ENCODE measurements around the gene FXYD4.
"Not testable (repeated sequence)": the region's sequence is repeated elsewhere in the genome, so short reads cannot be mapped to it uniquely, and the experiment has no call there.

FXYD4 gene

GRCh38 chr10:43375401-43376020 is 4.1 kb downstream of the FXYD4 start:
- no peak for DNase-seq (ENCODE audit: low read depth in 2 of 2)

DNA sequence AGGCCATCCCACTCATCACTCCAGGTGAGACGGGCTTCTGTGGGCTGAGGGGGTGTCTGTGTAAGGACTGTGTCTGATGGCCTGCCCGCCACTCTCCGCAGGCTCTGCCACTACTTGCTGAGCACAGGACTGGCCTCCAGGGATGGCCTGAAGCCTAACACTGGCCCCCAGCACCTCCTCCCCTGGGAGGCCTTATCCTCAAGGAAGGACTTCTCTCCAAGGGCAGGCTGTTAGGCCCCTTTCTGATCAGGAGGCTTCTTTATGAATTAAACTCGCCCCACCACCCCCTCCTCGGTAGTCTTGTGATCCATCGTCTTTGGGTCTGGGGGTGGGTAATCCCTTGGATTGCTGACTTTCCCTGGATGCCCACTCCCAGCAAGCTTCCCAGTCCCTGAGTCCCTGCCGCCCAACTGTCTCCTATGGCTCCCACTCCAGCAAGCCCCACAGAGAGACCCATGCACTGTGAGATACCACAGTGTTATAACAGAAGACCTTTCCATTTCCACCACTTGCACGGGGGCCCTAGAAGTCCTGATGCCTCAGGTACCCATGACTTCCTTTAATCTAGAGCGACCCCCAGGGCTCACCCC is 4.7 kb downstream of the FXYD4 start:
- no peak for DNase-seq (ENCODE audit: low read depth in 2 of 2)

DNA sequence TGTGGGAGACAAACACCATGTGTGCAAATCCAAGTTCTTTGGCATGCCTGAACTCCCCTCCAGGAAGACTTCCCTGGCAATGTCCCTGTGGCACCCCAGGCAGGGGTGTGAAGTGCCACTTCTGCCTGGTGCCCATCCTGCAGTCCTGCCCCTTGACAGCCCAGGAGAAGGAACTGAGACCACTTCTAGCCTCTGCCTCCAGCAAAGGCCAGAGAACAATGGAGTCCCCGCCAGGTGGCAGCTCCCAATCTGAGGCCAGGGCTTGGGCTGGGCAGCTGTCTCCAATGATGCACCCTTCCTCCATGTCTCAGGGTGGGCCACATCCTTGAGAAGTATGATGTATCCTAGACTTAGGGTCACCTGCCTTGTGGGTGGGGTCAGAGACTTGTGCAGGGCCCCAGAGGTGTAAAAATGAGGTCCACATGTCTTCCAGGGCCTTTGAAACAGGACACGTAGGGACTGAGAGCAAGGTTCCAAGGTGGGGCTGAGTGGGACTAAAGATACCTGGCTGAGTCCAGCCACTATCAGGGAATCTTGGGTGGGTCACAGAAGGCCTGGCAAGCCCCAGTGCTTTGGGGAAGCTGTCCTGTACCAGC is 5.5 kb downstream of the FXYD4 start:
- no peak for DNase-seq (ENCODE audit: low read depth in 2 of 2)

GRCh38 chr10:43377424-43377883 is 6.0 kb downstream of the FXYD4 start:
- DNase-seq (ENCODE audit: low read depth in 2 of 2) = no peak

DNA sequence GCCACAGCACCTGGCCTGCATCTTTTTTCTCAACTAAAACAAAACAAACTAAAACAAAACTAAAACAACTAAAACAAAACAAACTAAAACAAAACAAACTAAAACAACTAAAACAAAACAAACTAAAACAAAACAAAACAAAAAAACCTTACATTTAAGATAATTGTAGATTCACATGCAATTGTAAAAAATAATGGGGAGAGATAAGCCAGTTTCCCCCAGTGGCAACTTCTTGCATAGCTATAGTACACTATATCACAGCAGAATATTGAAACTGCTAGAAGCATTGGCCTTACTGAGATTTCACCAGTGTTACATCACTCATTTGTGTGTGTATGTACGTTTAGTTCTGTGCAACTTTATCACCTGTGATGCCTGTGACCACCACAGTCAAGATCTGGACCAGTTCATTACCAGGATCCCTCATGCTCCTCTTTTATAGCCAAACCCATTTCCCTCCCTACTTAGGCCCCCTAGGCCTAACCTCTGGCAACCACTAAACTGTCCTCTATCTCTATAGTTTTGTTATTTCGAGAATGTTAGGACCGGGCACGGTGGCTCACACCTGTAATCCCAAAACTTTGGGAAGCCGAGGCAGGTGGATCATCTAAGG is 9.3 kb downstream of the FXYD4 start:
- no peak for DNase-seq (ENCODE audit: low read depth in 2 of 2)

- DNase-seq (ENCODE audit: low read depth in 2 of 2) = no peak
Measured at GRCh38 chr10:43383204-43383971, 12.0 kb downstream of the FXYD4 start.

DNA sequence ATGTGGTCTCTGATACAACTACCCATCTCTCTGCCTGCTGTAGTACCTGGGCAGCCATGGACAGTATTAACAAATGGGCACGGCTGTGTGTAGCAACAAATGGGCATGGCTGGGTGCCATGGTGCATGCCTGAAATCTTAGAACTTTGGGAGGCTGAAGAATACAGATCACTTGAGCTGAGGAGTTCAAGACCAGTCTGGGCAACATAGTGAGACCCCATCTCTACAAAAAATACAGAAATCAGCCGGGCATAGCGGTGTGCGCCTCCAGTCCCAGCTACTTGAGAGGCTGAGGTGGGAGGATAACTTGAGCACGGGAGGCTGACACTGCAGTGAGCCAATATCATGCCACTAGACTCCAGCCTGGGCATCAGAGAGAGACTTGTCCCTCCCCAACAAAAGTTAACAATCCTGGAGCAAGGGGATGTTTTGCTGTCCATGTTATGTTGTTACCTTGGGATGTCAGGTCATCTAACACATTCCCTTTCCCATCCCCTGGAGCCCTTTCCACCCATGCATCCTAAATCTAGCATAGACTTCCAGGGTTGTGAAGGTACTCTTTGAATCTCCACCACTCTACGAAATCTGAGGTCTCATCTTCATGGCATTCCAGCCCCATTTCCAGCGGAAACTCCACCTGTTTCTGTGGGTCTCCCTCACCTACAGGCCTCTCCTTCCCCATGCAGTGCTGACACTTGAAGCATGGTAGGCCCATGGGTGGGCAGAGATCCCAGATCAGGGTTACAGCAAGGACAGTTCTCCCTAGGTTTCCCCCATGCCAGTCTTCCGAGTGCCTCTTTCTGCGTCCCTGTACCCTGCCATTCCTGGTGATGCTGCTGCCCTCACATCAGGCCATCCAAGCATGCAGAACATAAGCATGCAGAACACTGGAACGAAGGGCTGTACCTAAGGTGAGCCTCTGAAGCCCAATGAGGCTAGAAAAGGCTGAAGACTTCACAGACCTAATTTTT is 13.1 kb downstream of the FXYD4 start:
- DNase-seq (ENCODE audit: low read depth in 2 of 2) = no peak

DNA sequence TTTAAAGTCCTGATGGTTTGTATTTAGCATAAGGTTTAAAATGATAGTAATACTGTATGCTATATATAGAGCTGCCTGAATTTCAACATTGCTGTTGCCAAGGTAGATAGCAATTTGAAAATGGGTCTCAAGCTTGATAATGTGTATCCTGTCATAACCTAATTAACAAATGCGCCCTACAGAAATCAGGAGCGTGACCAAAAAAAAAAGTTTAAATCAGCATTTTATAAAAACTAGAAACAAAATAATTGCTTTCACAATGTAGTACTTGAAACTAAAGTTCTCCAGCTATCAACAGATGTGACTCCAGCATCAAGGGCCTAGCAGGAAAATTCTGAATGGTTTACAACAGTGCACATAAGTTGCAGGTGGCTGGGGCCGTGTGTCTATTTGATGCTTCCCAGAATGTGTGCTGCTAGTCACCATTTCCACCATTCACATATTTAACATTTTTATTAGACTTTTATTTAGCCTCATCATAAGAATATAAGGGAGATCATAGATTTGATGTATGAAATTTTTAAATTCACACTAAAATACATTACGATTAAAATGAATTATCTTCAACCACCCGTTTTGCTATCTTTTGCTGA is 14.1 kb downstream of the FXYD4 start:
- no peak for DNase-seq (ENCODE audit: low read depth in 2 of 2)

DNA sequence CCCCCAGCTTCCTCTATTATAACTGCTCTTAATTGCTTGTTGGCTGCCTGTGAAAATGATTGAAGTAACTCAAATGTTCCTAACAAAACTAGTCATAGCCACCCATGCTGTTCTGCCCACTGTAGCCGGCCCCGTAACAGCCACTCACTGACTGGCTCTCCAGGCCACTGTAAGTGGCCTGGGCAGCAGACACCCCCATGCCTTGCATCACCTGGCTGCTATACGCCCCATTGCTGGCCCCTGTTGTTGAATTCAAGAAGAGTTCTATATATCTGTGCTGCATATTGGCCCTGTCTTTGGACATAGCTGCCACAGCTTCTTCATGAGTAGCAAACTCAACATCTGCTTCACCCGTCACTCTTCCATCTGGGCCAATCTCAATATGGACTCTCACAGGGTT is 15.1 kb downstream of the FXYD4 start:
- no peak for DNase-seq (ENCODE audit: low read depth in 2 of 2)

GRCh38 chr10:43386981-43387677 is 15.7 kb downstream of the FXYD4 start:
- DNase-seq (ENCODE audit: low read depth in 2 of 2) = no peak

- no peak for DNase-seq (ENCODE audit: low read depth in 2 of 2)
Measured at GRCh38 chr10:43387678-43388032, 16.2 kb downstream of the FXYD4 start.

DNA sequence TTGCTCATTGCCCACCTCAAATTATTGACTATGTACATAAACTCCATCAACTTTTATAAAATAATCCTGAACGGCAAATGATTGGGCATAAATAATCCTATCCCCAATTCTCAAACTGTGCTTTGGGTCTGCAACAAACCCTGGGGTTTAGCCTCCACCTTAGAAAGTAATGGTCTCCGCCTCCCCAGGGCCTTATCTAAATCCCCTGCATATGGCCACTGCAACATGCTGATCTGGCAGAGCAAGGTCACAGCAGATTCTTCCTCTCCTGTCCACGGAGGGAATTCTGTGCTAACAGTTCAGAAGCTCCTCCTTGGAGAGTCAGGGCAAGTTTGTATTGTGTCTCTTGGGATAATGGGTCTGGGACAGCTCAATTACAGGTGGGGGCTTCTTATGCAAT is 18.4 kb downstream of the FXYD4 start:
- no peak for DNase-seq (ENCODE audit: low read depth in 2 of 2)

DNA sequence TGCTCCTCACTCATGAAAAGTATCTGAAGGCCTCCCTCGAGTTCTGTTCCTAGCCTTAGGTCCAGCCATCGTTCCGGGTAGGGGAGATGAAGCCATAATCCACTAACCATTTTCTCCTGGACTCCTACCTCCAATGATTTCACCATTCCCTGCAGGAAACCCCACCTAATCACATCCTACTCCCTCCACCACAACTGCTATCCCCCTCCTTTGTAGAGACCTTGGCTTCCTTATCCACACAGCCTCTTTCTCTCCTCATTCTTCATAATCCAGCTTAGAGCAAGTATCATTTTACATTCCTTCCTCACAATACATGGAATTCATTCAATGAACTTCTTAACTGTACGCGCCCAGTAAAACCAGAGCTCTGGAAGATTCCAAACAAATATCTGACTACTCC is 18.9 kb downstream of the FXYD4 start:
- DNase-seq (ENCODE audit: low read depth in 2 of 2) = no peak

- no peak for DNase-seq (ENCODE audit: low read depth in 2 of 2)
Measured at GRCh38 chr10:43390759-43391158, 19.3 kb downstream of the FXYD4 start.

GRCh38 chr10:43391496-43391895 is 20.1 kb downstream of the FXYD4 start:
- no peak for DNase-seq (ENCODE audit: low read depth in 2 of 2)

DNA sequence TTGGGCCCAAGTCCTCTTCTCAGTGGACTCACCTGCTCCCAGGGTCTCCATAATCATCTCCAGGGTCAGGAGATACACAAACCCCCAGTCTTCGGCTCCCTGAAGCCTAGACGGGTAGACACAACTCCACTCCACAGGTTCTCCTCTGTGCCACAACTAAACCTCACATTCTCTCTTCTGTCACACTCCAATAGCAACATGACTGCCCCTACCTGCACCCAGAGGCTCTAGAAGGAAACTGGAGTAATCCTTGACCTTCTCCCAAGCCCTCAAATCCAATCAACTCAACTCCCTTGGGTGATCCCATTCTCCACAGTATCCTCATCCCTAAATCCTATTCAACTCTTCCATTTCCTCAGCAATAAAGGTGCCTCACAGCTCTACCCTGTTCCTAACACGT is 21.3 kb downstream of the FXYD4 start:
- no peak for DNase-seq (ENCODE audit: low read depth in 2 of 2)

- not testable (repeated sequence) for DNase-seq (ENCODE audit: low read depth in 2 of 2)
Measured at GRCh38 chr10:43393186-43393585, 21.8 kb downstream of the FXYD4 start.

GRCh38 chr10:43393606-43394360 is 22.3 kb downstream of the FXYD4 start:
- no peak for DNase-seq (ENCODE audit: low read depth in 2 of 2)

GRCh38 chr10:43394868-43395267 is 23.4 kb downstream of the FXYD4 start:
- no peak for DNase-seq (ENCODE audit: low read depth in 2 of 2)

All from stimulated activated CD4-positive, alpha-beta T cell treated with anti-CD3 and anti-CD28 coated beads, Interleukin-4, amount 100 ng/mL, for 48 hours (primary cell).